Hindlimb muscle (tissue), 1 donor: ENCODE data around the gene KLF13. TPM values are rescaled to one million over a fixed set of nuclear protein-coding genes. Genes with fewer than 3 reads are reported as not detected.

ENCODE experiments used
- DNase-seq: peaks from one replicate; pipeline ENCODE4 v3.0.0-alpha.2; 2013
- polyA plus RNA-seq: library from polyadenylated mRNA; unstranded; fragments of 120-200 nt; gene quantifications from one replicate; pipeline ENCODE4 v1.2.1, GENCODE V29; 2013; ENCODE audit not compliant: insufficient read length

Gene KLF13
- polyA plus RNA-seq, 1 donor = 37.5 TPM

DNA sequence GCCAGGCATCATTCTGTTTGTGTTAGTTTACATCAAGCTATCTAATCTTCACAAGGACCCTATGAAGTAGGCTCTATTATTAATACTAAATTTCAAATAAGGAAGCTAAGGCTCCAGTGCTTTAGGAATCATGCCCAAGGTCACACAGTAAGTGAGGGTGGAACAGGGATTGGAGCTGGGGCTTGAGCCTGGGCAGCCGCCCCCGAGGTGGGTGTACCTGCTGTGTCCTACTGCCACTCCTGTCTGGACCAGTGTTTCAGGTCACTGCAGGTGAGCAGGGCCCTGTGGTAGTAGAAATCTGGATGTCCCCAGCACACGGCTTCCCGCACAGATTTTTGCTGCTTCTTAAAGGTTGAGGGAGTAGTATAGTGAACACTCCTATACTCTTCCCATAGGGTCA is 6.5 kb downstream of the KLF13 start:
- DNase-seq = no peak

DNA sequence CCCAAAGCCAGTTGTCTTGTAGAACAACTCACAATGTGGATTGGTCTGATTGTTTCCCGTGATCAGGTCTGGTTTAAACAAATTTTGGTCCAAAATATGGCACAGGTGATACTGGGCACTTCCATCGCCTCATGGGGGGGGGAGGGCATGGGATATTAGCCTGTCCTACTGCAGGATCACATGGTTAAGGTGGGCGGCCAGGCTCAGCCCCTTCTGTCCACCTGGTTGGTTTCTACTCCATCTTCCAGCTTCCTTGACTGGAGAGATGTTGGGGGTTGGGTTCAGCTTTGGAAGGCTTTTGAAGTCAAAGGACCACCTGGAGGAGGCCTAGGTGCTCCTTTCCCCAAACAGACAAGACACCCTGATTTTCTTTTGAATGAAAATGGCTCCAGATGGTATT is 7.2 kb downstream of the KLF13 start:
- DNase-seq = no peak

DNA sequence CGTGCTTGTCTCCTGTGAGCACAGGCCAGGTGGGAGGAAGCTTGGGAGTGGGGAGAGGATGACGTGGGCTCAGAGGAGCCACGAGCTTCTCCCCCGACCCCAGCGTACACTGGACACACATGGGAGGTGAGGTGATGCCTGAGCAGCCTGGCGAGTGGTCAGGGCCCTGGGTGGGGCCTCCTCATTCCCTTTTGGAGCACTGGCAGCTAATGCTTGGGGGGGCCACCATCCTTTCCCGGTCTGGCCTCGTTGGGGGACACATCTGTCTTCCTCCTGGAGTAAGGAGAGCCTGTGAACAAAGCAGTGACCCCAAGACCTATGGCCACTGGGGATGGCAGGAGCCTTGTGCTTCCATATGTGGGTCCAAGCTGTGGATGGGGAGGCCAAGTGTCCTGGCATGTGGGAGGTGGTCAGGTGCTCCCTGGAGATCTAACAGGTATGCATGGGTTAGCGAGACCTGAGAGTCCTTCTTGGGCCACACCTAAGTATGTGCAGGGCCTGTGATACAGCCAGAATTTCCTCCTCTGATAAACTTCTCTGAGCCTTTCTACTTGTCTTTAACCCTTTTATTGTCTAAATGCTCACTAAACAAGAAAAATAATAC is 9.5 kb downstream of the KLF13 start:
- no peak for DNase-seq

DNA sequence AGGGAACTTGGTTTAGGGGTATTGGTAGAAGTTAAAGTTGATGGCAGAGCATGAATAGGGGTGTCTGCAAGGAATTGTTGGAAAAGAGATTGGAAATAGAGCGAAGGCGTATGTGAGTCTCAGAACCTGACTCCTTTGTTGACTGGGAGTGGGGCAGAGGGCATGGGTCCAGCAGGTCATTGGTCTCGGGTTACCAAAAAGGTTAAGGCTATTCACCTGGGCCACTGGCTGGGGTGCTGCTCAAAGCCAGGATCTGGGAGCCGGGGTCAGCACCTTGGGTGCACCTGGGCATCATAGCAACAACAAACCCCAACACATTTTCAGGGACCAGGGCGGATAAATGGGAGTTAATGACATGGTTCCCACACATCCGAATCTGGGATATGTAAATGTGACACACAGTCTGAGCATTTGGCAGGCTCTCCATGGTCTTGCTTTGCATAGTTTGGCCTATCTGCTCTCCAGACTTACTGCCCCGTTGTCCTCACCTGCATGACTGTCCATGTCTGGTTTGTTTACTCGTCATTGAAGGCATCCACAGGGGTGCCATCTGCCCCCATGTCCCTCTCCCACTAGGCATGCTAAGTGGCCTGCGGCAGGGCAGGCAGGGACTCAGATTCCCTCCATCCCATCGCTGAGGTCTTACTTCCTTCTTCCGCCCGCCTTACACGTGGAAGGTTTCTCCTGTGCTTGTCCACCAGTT is 10.1 kb downstream of the KLF13 start:
- no peak for DNase-seq

DNA sequence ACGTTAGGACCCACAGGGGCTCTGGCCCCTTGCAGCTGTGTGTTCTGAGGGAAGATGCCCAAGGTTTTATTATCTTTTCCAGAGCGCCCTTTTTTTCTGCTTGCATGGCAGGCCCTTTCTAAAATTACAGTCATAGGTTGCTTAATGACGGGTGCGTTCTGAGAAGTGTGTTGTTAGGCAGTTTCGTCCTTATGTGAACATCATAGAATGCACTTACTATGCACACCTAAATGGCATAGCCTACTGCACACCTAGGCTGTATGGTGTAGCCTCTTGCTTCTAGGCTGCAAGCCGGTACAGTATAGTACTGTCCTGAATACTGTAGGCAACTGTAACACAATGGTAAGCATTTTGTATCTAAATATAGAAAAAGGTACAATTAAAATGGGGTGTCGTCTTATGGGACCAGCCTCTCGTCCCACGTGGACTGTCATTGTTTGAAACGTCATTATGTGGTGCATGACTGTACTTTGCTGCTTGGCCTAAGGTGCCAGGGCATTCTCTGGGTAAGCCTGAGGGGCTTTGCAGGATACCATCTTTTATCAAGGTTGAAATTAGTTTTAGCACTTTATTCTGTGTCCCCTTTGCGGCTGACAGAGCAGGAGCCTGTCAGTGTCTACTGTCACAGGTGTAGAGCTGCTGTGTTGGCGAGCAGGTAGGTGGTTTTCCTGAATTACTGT is 10.9 kb downstream of the KLF13 start:
- DNase-seq = no peak

DNA sequence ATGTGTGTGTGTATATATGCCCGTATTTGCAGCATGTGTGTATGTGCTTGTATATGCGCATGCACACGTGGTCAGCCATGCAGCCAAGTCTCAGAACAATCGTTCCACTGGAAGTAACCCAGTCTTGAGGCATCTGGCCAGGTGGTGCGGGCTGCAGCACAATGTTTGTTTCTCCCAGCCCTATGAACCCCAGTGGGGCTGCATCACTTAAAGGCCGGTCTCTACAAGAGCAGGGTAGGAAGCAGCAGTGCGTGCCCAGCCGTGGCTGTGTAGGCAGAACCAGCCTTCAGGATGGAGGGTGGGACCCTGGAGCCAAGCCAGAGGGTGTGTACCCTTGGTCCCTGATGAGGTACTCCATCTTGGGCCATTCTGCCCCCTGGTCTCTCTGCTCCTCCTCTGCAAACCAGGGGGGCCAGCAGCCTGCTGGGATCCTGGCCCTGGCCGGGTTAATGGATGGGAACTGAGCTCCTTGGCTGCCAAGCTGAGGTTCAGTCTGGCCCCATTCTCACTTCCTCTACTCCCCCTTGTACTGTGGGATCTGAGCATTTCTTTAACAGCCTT is 11.8 kb downstream of the KLF13 start:
- no peak for DNase-seq

DNA sequence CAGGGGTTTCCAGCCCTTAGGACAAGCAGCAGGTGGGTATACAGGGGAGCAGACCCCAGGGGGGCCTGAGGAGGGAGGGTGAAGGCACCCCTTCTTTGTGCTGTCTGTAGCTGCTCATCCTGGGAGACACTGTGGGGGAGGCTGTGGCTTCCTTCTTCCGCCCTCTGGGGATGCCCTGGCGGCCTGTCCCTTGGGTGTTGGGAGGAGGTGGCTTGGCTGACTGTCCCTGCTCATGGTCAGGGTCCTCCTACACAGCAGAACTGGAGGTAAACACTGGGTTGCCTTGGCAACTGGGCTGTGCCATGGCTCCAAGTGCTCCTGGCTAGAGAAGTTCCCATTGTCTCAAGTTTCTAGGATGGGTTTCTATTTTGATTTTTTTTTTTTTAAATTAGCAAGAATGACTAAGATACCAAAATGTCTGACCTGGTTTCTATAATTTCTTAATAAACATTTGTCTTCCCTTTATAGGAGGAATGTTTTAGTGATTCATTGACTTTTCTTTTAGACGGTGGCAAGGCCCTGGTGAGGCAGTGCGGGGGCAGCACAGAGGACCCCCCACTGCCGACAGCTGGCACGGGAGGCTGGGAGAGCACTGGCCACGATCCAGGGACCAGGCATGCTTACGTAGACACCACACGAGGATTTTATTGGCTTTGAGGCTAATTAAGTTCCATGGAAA is 12.4 kb downstream of the KLF13 start:
- peak; percentile 59 for DNase-seq

DNA sequence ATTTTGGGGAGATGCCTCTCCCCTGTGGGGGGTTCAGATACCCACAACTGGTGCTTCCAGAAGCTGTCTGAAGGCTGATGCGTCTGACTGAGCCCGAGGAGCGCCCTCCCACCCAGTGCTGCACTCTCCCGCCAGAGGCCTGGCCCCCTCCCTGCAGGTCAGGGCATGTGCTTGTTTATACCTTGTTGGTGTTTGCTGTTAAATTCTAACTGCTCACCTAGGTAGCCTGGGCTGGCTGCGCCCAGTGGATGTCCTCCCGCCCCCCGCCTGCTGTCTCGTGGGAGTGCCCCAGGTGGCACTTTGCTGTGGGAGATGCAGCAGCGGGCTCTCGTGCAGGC is 12.9 kb downstream of the KLF13 start:
- no peak for DNase-seq

DNA sequence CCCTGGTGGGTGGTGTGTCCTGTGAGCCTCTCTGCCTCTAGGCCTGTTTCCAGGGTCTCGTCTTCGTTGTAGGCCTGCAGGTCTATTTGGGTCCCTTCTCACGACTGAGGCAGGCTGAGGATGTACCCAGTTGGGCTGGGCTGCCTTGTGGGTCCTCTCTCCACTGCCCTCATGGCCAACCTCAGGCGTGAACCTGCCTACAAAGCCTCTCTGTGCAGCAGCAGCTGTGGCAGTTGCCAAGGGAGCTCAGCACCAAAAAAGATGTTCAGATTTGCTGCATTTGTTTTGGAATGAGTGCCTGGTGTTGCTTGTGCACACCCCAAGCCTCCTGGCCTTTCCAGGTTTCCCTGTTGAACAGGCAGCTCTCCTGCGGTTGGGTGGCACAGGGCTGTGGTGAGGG is 13.4 kb downstream of the KLF13 start:
- DNase-seq = no peak

DNA sequence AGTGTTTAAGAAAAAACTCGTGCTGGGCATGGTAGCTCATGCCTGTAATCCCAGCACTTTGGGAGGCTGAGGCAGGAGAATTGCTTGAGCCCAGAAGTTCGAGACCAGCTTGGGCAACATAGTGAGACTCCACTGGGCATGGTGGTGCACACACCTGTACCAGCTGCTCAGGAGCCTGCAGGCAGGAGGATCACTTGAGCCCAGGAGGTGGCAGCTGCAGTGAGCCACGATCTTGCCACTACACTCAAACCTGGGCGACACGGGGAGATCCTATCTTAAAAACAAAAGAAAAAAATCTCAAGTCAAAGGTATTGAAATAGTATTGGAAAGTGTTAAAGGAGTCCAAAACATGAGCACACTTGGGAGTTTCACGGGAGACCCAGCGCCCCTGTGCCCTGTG is 14.0 kb downstream of the KLF13 start:
- no peak for DNase-seq

DNA sequence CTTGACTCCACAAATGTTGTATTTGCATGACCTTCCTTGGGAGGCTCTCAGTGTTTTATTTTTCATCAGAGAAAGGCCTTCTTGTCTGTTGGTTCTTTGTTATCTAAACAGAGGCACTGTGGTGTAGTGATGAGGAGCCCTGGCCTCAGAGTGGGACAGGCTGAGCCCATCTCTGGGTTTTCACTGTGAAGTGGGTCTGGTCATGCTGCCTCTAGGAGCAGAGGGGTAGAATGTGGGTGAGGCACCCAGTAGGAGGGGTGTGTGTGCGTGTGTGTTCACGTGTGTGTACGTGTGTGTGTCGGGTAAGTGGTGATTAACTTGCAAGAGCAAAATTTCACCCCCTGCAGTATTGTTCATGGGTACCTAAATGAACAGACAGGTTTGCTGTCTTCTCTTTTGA is 14.4 kb downstream of the KLF13 start:
- no peak for DNase-seq

DNA sequence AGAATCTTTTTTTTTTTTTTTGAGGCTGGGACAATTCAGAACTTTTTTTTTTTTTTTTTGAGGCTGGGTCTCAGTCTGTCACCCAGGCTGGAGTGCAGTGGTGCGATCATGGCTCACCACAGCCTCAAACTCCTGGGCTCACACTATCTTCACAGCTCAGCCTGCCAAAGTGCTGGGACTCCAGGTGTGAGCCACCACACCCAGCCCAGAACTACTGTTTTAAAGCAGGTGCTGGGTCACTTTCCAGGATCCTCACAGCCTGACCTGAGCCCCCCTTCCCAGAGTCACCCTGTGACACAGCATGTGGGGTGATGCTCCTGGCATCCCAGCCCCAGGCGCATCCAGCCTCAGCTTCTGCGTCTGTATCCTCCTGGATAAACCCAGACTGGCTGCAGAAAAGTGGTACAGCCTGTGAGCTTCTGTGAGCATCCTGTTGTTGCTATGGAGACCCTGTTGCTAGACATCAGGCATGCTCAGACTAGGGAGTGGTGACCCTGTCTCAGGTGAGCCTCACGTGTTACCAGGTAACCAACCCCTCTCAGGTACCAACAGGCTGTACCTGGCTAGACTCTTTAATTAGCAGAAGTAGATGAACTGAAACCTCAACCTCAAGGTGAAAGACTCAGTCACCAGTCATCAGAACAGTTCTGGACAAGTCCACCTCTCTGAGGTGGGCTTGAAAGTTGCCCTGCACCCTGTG is 15.0 kb downstream of the KLF13 start:
- DNase-seq = no peak

DNA sequence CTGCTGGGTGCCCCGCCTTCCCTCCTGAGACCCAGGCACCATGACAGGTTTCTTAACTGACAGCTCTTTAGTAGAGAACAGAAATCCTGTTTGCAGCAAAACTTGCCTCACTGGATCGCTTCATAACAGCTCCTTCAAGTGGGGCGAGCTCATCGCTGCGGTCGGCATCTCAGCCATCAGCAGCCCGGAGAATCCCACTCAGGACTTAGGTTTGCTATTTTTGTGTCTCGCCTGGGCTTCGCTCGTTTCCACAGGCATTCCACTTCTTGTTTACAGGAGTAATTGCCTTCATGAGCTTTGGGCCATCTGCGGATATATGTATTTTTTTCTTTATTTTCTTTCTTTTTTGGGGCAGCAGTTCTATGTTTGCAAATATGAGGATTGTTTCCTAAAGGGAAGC is 15.7 kb downstream of the KLF13 start:
- DNase-seq = no peak

DNA sequence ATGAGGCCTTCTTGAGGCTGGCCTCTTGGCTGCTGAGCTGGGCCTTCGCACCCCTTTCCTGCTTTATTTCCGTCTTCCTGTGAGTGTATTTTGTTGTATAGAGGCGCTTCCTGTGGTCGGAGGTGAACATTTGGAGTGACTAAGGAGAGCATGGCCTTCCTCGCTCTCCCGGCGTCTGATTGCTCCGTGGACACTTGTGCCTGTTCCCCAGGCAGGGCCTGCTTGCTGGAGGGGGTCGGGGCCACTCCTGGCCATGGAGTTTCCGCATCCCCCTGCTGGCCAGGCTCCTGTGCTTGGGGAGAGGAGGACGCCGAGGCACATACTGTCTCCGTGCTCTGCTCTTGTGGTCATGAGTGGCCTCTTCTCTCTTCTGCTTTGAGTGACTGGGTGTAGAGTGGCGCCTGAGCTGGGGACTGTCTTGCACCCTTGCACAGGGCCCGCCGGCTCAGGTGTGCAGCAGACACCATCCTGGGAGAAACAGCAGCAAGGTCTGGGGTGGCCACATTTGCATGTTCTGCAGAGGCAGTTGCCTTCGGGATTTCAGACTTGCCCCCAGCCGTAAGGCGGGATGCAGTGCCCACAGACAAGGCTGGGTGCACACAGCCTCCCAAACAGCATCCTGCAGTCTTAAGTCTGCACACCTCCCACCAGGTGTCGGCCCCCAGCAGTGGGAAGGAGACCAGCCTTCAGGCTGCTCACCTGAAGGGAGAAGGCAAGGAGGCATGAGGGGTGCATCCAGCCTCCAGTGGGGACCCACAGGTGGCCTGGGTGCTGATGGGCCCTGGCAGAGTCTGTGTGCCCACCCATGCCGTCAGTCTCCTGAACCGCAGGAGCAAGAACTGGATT is 16.4 kb downstream of the KLF13 start:
- DNase-seq = no peak

DNA sequence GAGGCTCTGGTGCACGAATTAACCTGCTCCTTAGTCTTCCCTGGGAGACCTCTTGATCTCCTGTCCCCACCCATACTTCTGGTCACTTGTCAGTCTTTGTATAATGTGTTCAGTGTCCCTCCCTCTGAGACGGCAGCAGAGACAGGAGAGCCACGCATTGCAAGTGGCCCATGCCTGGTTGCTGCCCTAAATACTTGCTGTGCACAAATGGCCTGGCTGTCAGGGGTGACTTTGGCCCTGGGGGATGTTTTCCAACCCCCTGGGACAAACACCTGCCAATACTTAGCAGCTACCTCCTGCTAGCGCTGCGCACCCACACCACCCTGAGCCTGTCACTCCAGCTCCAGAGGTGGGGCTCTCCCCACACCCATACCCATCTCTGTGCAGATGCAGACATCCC is 17.2 kb downstream of the KLF13 start:
- DNase-seq = no peak

DNA sequence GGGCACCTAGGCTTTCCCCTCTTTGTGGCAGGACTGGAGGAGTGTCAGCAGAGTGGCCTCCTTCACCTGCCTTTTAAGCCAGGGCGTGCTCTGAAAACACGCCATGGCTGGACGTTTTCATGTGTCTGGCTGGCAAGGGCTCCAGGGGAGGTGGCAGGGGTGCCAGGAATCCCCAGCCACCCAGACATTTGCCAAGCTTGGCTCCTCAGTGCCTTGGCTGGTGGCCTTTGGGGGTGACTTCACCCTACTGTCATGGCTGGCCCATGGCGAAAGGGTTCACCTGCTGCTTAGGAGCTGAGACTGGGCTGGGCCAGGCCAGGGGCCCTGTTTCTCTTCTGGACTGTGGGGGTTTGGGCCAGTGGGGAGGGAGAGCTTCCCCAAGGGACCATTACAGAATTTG is 17.6 kb downstream of the KLF13 start:
- no peak for DNase-seq

DNA sequence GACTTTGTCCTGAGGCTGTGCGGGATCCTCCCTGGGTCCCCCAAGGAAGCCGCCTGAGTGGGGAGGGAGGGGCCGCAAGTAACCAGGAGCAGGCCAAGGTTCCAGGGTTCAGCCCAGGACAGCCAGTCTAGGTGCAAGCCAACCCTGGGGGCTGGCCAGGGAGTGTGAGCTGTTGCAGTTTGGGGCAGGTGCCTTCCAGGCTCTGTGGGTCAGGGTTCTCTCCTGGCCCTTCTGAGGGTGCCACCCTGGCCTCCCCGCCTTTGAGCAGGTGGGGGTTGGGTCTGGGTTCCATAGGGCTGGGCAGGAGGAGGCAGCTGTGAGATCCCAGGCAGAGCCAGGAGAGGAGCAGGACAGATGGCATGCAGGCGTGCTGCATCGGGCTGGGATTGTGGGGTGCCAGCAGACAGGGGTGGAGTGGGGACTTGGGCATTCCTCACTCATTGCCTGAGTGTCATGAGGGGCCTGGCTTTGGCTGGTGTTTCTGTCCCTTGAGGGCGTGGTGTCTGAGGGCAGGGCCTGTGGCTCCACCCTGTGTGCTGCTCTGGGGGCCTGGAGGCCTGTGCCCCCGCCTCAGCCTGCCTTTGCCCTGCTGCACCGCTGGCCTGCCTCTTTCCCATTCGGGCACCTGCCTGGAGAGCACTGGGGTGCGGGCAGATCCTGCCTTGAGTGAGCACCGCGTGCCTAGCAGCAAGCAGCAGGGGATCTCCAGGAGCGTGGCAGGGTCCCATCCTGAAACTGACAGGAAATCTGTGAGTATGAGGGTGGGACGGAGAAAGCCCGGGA is 18.4 kb downstream of the KLF13 start:
- no peak for DNase-seq

DNA sequence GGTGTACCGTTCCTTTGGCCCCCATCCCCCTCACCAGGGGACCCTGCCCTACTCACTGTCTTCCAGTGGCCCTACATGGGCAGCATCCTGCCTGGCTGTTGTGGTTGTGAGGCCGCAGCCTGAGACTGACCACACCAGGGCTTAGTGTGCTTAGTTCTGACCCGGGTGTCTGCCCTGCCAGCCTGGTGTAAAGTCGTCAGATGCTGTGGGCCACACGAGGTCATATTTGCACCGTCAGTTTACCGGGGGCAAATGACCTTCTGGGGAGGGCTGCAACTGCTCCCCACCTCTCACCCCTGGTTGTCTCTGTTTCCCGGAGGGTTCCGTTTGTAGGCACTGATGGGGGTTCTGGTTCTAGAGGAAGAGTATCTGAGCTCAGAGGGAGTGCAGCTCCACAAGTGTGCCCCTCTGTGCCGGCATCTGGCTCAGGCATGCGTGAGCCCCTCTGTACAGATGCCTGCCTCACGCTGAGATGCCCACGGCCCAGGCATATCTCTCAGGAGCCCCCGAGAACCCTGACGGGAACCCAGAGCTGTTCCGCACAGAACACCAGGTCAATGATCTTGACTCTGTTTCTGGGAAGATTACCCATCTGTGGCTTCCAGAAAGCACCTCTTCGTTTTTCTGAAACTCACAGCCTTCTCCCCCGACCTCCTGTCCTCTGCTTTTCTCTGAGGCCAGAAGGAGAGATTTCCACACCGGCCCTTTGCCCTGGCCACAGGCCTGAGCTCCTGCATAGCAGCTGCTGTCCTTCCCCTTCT is 19.2 kb downstream of the KLF13 start:
- no peak for DNase-seq

DNA sequence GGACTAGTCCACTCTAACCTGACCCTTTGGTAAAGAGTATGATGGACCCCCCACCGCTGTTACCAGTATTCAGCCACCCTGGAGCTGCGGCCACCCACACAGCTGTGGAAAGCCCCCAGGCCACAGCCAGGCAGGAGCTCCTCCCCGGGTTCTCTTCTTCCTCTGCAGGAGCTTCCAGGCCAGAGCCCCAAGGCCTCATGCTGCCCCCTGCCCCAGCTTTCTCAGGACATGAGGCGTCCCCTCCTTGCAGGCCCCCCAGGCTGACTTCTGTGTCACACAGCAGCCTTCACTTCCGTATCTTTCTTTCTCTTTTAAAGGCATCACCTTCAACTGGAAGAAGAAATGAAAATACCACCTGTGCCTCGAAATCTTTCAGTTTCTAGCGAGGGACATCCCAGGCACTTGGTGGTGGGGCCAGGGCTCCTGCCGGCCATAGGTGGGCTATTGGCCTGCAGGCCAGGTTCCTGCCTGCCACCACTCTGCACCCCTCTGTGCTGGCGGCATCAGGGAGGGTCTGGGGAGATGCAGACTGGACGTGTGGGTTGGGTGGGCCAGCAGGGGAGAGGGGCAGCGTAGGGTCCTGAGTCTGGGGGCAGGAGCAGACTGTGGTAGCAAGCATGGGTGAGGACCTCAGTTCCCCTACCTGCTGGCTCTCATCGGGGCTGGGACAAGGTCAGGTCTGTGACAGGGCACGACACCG is 19.9 kb downstream of the KLF13 start:
- no peak for DNase-seq
